Gastroesophageal sphincter (tissue), 3 donors: ENCODE data around the gene APMAP.

Source experiments
- POLR2A ChIP-seq, 2 donors: fragments of 450-650 bp; IDR thresholded peaks; one replicate each; pipeline ENCODE4 v1.6.1; 2017; ENCODE audit warnings: antibody characterized with exemption in 2 of 2, mild to moderate bottlenecking in 2 of 2, moderate library complexity in 1 of 2
- POLR2AphosphoS5 ChIP-seq: sonication (generic); formaldehyde crosslinking; IDR thresholded peaks from one replicate; pipeline ENCODE4 v1.6.1; 2017; ENCODE audit warnings: antibody characterized with exemption
- TF ChIP-seq, protein P1 (sequence below), 4 experiments: fragments of 200-600 bp in 2 of 4; fragments of 450-650 bp in 2 of 4; sonication (generic) in 1 of 4; IDR thresholded peaks; one replicate each; pipeline ENCODE4 v1.5.1; 2017 to 2019; ENCODE audit warnings: antibody characterized with exemption in 4 of 4, mild to moderate bottlenecking in 2 of 4, moderate library complexity in 2 of 4

DNA sequence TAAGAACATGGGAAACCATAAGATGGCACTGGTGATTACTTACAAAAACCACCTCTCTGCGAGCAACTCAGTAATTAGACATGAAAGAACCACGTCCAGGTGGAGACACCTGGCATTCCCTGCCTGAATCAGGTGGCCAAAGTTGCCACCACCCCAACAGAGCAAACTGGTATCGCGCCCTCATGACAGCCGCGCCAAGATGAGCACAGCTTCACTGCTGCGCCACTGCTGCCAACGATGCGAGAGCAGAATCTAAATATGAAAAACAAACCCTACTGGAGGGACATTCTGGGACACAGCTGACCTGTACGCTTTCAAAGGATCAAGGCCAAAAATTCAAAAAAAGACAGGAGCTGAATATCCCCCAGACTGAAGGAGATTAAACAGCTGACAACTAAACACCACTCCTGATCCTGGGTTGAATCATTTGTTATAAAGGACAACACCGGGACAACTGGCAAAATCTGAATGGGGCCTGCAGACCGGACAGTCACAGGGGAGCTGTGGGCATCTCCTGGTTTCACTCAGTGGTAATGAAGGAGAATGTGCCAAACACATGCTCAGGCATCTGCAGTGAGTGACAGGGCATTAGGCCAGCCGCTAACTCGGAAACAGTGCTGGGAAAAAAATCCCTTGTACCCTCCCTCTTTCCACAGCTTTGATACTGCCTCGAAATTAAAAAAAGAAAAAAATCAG is 26.1 kb downstream of the APMAP start:
- TF ChIP-seq, protein P1, sequence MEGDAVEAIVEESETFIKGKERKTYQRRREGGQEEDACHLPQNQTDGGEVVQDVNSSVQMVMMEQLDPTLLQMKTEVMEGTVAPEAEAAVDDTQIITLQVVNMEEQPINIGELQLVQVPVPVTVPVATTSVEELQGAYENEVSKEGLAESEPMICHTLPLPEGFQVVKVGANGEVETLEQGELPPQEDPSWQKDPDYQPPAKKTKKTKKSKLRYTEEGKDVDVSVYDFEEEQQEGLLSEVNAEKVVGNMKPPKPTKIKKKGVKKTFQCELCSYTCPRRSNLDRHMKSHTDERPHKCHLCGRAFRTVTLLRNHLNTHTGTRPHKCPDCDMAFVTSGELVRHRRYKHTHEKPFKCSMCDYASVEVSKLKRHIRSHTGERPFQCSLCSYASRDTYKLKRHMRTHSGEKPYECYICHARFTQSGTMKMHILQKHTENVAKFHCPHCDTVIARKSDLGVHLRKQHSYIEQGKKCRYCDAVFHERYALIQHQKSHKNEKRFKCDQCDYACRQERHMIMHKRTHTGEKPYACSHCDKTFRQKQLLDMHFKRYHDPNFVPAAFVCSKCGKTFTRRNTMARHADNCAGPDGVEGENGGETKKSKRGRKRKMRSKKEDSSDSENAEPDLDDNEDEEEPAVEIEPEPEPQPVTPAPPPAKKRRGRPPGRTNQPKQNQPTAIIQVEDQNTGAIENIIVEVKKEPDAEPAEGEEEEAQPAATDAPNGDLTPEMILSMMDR (IDR thresholded peaks at IDR 0.05), result no peak
- no peak for TF ChIP-seq POLR2A (IDR thresholded peaks at IDR 0.05)
- TF ChIP-seq POLR2AphosphoS5, result no peak
